Epithelial cell of umbilical artery (primary cell): ENCODE results near the gene MEX3A. TPM values are rescaled to one million over a fixed set of nuclear protein-coding genes. Genes with fewer than 3 reads are reported as not detected.

Source experiments
- total RNA-seq: library from RNA; depleted of rRNA; stranded (reverse); fragments of >200 nt; gene quantifications from 2 replicates; pipeline ENCODE4 v1.2.3, GENCODE V29; 2014

The MEX3A gene
- 4.7 and 5.8 TPM in 2 replicates for total RNA-seq

GRCh38 chr1:156082309-156083091 lies at the start of gene MEX3A:
MEX3A (minus strand) TSS chr1:156082465; CDS start chr1:156081998, 467 bp downstream.

DNA sequence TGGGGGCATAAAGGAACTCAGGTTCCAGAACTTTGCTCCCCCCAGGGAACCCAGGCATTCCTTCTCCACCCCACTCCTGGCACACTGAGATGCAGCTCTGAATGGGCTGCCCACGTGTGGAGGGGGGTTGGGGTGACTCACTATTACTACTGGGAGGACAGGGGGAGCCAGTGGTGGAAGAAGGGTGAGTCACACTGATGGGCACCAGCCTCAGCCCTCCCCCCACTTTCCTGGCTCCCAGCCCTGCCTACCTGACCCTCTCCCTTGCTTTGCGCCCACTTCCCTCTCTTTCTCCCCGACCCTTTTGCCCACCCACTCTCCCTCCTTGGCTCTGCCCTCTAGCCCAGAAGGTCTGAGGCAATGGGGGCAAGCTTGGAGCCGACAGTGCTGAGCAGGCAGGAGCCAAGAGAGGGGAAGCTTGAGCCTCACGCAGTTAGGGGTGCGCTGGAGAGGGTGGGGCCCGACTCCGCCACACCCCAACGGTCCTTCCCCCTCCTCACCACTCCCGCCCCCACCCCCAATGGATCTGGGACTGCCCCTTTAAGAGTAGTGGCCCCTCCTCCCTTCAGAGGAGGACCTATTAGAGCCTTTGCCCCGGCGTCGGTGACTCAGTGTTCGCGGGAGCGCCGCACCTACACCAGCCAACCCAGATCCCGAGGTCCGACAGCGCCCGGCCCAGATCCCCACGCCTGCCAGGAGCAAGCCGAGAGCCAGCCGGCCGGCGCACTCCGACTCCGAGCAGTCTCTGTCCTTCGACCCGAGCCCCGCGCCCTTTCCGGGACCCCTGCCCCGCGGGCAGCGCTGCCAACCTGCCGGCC lies 32.0 kb upstream of the MEX3A start, which contains the start of gene LMNA:
Gene LMNA (plus strand): TSS at position 611 of the 818 bp plus-strand sequence. CDS start 208 bp downstream, outside the sequence.

DNA sequence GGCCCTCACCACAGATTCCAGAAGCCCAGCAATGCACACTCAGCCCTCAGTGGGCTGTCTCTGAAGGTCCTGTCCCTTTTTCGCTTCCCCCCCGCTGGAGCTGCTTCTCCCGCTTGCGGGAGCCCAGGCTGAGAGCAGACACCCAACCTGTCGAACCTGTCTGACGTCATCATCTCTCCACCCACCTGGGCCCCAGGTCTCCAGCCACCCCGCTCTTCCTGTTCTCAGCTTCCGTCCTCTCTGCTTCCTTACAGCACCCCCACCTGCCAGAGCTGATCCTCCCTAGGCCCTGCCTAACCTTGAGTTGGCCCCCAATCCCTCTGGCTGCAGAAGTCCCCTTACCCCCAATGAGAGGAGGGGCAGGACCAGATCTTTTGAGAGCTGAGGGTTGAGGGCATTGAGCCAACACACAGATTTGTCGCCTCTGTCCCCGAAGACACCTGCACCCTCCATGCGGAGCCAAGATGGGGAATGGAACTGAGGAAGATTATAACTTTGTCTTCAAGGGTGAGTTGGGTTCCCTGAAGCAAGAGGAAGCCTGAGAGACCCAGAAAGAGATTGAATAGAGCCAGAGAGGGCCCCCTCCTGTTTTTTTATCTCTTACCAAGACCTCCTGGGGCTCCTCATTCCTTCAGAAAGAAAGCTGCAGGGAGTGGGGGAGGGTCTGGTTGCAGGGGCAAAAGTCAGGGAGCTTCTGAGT lies 21.2 kb downstream of the MEX3A start, which contains the start of gene RAB25:
Gene RAB25 (plus strand): TSS at position 224 of the 700 bp plus-strand sequence. CDS start 241 bp downstream, at position 465.

GRCh38 chr1:156054500-156055280 lies 27.6 kb downstream of the MEX3A start, which contains the start of gene LAMTOR2:
LAMTOR2 (plus strand) TSS chr1:156054782; CDS start chr1:156054890, 108 bp downstream.

DNA sequence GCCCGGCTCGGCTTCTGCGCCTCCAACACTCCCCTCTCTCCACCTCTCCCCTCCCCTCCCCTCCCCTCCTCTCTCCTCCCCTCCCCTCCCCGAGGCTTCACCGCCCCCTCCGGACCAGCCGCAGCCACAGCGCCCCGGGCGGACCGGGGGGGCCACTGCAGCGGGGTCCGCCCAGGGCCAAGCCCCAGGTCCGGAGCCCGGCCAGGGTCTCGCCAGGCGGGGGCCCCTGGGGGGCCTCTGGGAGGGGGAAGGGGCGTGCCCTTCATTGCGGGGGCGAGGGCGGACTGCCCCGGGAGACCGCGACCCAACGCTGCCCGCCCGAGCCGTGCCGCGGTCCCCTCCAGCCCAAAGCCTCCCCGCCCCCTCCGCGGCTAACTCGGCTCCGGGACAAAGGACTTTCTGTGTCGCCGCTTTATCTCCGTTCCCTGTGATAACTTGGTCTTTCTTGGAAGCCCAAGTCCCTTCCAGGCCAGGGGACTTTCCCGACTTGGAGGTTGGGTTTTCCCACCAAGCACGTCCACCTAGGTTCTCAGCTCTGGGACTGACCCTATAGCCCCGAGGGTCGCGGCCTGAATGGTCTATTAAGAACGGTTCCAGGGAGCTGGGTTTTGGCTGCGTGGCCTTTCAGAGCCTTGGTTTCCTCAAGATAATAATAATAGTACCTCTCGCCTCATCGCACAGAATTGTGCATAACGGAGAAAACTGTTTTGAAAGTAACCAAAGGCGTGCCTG lies 28.3 kb downstream of the MEX3A start, which contains the start of gene UBQLN4:
Gene UBQLN4 (minus strand): TSS at position 31 of the 732 bp plus-strand sequence. CDS start 97 bp downstream, outside the sequence.

Other genes with a start within 250 kb of the MEX3A start
- gene GON4L, start 225.3 kb downstream of the MEX3A start, total RNA-seq, result 20.5 and 30.5 TPM in 2 replicates
- 29.9 and 41.5 TPM in 2 replicates for gene SYT11, start 222.9 kb downstream of the MEX3A start, total RNA-seq
- gene RIT1, start 171.1 kb downstream of the MEX3A start, total RNA-seq, result 47.4 and 50.6 TPM in 2 replicates
- 25.3 and 33.0 TPM in 2 replicates for gene KHDC4, start 148.1 kb downstream of the MEX3A start, total RNA-seq
- not detected in 2 replicates for gene RXFP4, start 140.8 kb downstream of the MEX3A start, total RNA-seq
- gene ARHGEF2, start 103.9 kb downstream of the MEX3A start, total RNA-seq, result 46.4 and 86.9 TPM in 2 replicates
- 414 and 943 TPM in 2 replicates for gene SSR2, start 61.5 kb downstream of the MEX3A start, total RNA-seq
- 13.0 and 15.3 TPM in 2 replicates for gene UBQLN4, start 28.7 kb downstream of the MEX3A start, total RNA-seq
- gene LAMTOR2, start 27.7 kb downstream of the MEX3A start, total RNA-seq, result 60.0 and 82.2 TPM in 2 replicates
- gene RAB25, start 21.3 kb downstream of the MEX3A start, total RNA-seq, result not detected in 2 replicates
- 758 and 890 TPM in 2 replicates for gene LMNA, start 32.2 kb upstream of the MEX3A start, total RNA-seq
- 0.65 and 1.8 TPM in 2 replicates for gene SEMA4A, start 71.1 kb upstream of the MEX3A start, total RNA-seq
- gene SLC25A44, start 111.6 kb upstream of the MEX3A start, total RNA-seq, result 9.9 and 12.3 TPM in 2 replicates
- gene PMF1, start 130.5 kb upstream of the MEX3A start, total RNA-seq, result 61.1 and 68.4 TPM in 2 replicates
- 0.61 and 0.65 TPM in 2 replicates for gene BGLAP, start 159.7 kb upstream of the MEX3A start, total RNA-seq
- gene PAQR6, start 165.6 kb upstream of the MEX3A start, total RNA-seq, result under 0.01 and 0.15 TPM in 2 replicates
- gene SMG5, start 200.4 kb upstream of the MEX3A start, total RNA-seq, result 38.0 and 73.6 TPM in 2 replicates
- gene TMEM79, start 201.9 kb upstream of the MEX3A start, total RNA-seq, result under 0.01 and 0.91 TPM in 2 replicates
- gene GLMP, start 213.2 kb upstream of the MEX3A start, total RNA-seq, result 35.1 and 35.7 TPM in 2 replicates
- not detected in 2 replicates for gene VHLL, start 216.8 kb upstream of the MEX3A start, total RNA-seq